ENCODE data around the gene TMTC2.

DNA sequence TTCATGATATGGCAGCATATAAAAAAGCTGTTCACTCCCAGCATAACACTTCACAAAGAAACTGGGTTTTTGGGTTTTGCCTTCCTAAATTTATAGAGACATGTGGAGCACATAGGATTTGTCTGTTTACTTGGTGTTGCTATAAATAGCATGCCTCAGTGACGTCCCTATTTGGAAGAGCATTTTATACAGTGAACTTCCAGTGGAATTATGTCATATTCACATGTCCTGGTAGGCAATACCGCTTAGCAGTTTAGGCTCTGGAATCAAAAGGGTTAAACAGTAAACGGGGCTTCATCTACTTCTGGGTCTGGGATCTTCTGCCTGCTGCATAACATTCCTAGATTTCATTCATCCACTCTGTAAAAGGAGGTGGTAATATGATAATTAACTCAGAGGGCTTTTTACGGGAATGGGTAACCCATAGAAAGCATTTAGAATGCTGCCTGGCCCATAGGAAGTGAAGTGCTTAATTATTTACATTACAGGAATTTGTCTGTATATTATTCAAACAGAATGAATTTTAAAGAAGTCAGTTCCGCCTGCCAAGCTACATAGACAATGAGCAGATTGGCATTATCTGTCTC is 396.1 kb downstream of the TMTC2 start:
- TF ChIP-seq, protein P1, sequence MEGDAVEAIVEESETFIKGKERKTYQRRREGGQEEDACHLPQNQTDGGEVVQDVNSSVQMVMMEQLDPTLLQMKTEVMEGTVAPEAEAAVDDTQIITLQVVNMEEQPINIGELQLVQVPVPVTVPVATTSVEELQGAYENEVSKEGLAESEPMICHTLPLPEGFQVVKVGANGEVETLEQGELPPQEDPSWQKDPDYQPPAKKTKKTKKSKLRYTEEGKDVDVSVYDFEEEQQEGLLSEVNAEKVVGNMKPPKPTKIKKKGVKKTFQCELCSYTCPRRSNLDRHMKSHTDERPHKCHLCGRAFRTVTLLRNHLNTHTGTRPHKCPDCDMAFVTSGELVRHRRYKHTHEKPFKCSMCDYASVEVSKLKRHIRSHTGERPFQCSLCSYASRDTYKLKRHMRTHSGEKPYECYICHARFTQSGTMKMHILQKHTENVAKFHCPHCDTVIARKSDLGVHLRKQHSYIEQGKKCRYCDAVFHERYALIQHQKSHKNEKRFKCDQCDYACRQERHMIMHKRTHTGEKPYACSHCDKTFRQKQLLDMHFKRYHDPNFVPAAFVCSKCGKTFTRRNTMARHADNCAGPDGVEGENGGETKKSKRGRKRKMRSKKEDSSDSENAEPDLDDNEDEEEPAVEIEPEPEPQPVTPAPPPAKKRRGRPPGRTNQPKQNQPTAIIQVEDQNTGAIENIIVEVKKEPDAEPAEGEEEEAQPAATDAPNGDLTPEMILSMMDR (IDR thresholded peaks at IDR 0.05; ENCODE audit: low read depth, low read length) = no peak
- no peak for TF ChIP-seq EZH2phosphoT487 (IDR thresholded peaks at IDR 0.05; ENCODE audit: low read depth)
